ENCODE measurements around the gene EMP2.

GRCh38 chr16:10571354-10571753 lies 9.0 kb downstream of the EMP2 start:
- TF ChIP-seq POLR2AphosphoS5 (IDR thresholded peaks at IDR 0.05; ENCODE audit: low read depth, low read length) (no peak), REST (IDR thresholded peaks at IDR 0.05; ENCODE audit: insufficient read depth in 1 of 2, low read depth in 2 of 2, low read length in 2 of 2) (no peak), TAF1 (IDR thresholded peaks at IDR 0.05; ENCODE audit: borderline replicate concordance, insufficient read depth, low read length) (no peak), FOXP2 (optimal IDR thresholded peaks at IDR 0.05; ENCODE audit: borderline replicate concordance, extremely low read depth, extremely low read length, insufficient read depth) (no peak), SIN3A (IDR thresholded peaks at IDR 0.05; ENCODE audit: borderline replicate concordance, insufficient read depth, low read length) (no peak)

Measured in PFSK-1 (cell line).